H9 (cell line): Measurements from ENCODE around the gene PPP1R12A. TPM values are rescaled to one million over a fixed set of nuclear protein-coding genes. Genes with fewer than 3 reads are reported as not detected.

Experiments used
- DNase-seq: peaks from one replicate; pipeline ENCODE4 v3.0.0-alpha.2; 2017
- H2AFZ ChIP-seq: one replicate; pipeline ENCODE4 v1.6.1; 2013; ENCODE audit warnings: mild to moderate bottlenecking, low read length, control low read depth, moderate library complexity
- H2AK5ac ChIP-seq: 2 replicates; pipeline ENCODE4 v1.6.1; 2013; ENCODE audit warnings: low read length, control low read depth, mixed read lengths; ENCODE audit not compliant: insufficient read length
- H2BK120ac ChIP-seq: one replicate; pipeline ENCODE4 v1.6.1; 2013; ENCODE audit warnings: low read depth, mild to moderate bottlenecking, low read length, control low read depth, inconsistent platforms; ENCODE audit not compliant: poor library complexity, severe bottlenecking
- H2BK12ac ChIP-seq: 2 replicates; pipeline ENCODE4 v1.6.1; 2013; ENCODE audit warnings: low read length, control low read depth, mixed read lengths, low read depth; ENCODE audit not compliant: insufficient read length
- H2BK15ac ChIP-seq: 2 replicates; pipeline ENCODE4 v1.6.1; 2013; ENCODE audit warnings: low read depth, low read length, control low read depth
- H2BK20ac ChIP-seq: one replicate; pipeline ENCODE4 v1.6.1; 2013; ENCODE audit warnings: low read depth, mild to moderate bottlenecking, low read length, control low read depth, inconsistent platforms; ENCODE audit not compliant: poor library complexity, severe bottlenecking
- H2BK5ac ChIP-seq: 2 replicates; pipeline ENCODE4 v1.6.1; 2013; ENCODE audit warnings: low read length, control low read depth, mixed read lengths; ENCODE audit not compliant: insufficient read length
- H3K14ac ChIP-seq: 2 replicates; pipeline ENCODE4 v1.6.1; 2013; ENCODE audit warnings: low read length, control low read depth; ENCODE audit not compliant: insufficient read depth
- H3K18ac ChIP-seq: 2 replicates; pipeline ENCODE4 v1.6.1; 2013; ENCODE audit warnings: low read depth, mild to moderate bottlenecking, mixed read lengths, low read length, control low read depth; ENCODE audit not compliant: insufficient read length
- H3K23ac ChIP-seq: 2 replicates; pipeline ENCODE4 v1.6.1; 2013; ENCODE audit warnings: low read length, control low read depth, mixed read lengths, low read depth; ENCODE audit not compliant: insufficient read length
- H3K23me2 ChIP-seq: 2 replicates; pipeline ENCODE4 v1.6.1; 2013; ENCODE audit warnings: low read depth, mild to moderate bottlenecking, mixed read lengths, low read length, control low read depth; ENCODE audit not compliant: insufficient read length, poor library complexity, severe bottlenecking
- H3K27ac ChIP-seq: 2 replicates; pipeline ENCODE4 v1.5.1; 2013; ENCODE audit warnings: low read length, control low read depth, mixed read lengths, low read depth; ENCODE audit not compliant: insufficient read length
- H3K27me3 ChIP-seq: 2 replicates; pipeline ENCODE4 v1.6.1; 2013; ENCODE audit warnings: low read length, control low read depth, inconsistent platforms; ENCODE audit not compliant: insufficient read depth
- H3K4ac ChIP-seq: 2 replicates; pipeline ENCODE4 v1.6.1; 2013; ENCODE audit warnings: low read depth, mild to moderate bottlenecking, control low read depth, inconsistent platforms, low read length, moderate library complexity
- H3K4me1 ChIP-seq: 2 replicates; pipeline ENCODE4 v1.6.1; 2013; ENCODE audit warnings: low read length, control low read depth, inconsistent platforms; ENCODE audit not compliant: insufficient read depth
- H3K4me2 ChIP-seq: 2 replicates; pipeline ENCODE4 v1.6.1; 2013; ENCODE audit warnings: low read length, control low read depth, mixed read lengths; ENCODE audit not compliant: insufficient read length, insufficient read depth
- H3K56ac ChIP-seq: 2 replicates; pipeline ENCODE4 v1.6.1; 2013; ENCODE audit warnings: low read depth, mild to moderate bottlenecking, mixed read lengths, low read length, control low read depth; ENCODE audit not compliant: insufficient read length
- H3K79me1 ChIP-seq: 2 replicates; pipeline ENCODE4 v1.6.1; 2013; ENCODE audit warnings: low read depth, mild to moderate bottlenecking, moderate library complexity, low read length, control low read depth, inconsistent platforms; ENCODE audit not compliant: insufficient read depth, poor library complexity, severe bottlenecking
- H3K79me2 ChIP-seq: 2 replicates; pipeline ENCODE4 v1.6.1; 2013; ENCODE audit warnings: low read length, control low read depth, inconsistent platforms; ENCODE audit not compliant: insufficient read depth
- H3K9ac ChIP-seq: 2 replicates; pipeline ENCODE4 v1.6.1; 2013; ENCODE audit warnings: low read length, control low read depth, mixed read lengths; ENCODE audit not compliant: insufficient read length; ENCODE audit errors: extremely low read depth
- H3K9me3 ChIP-seq: one replicate; pipeline ENCODE4 v1.6.1; 2013; ENCODE audit warnings: low read depth, low read length, inconsistent platforms; ENCODE audit not compliant: control insufficient read depth
- H3T11ph ChIP-seq: one replicate; pipeline ENCODE4 v1.6.1; 2013; ENCODE audit warnings: mild to moderate bottlenecking, low read length, control low read depth, inconsistent platforms
- H4K20me1 ChIP-seq: one replicate; pipeline ENCODE4 v1.6.1; 2013; ENCODE audit not compliant: control insufficient read depth, insufficient read length, insufficient read depth
- H4K5ac ChIP-seq: 2 replicates; pipeline ENCODE4 v1.6.1; 2013; ENCODE audit warnings: low read depth, mild to moderate bottlenecking, mixed read lengths, low read length, control low read depth; ENCODE audit not compliant: insufficient read length
- H4K8ac ChIP-seq: replicated peaks from 2 replicates; pipeline ENCODE4 v1.6.1; 2013; ENCODE audit warnings: low read length, control low read depth, mixed read lengths, low read depth; ENCODE audit not compliant: insufficient read length
- H4K91ac ChIP-seq: 2 replicates; pipeline ENCODE4 v1.6.1; 2013; ENCODE audit warnings: low read depth, mild to moderate bottlenecking, moderate library complexity, mixed read lengths, low read length, control low read depth; ENCODE audit not compliant: insufficient read length
- H3K27ac Mint-ChIP-seq, 3 experiments: 2 replicates in 2 of 3; 3 replicates in 1 of 3; pipeline ENCODE4 v1.8.0; 2020 to 2021; ENCODE audit warnings: mixed read lengths in 3 of 3, mild to moderate bottlenecking in 1 of 3, moderate library complexity in 1 of 3
- H3K27me3 Mint-ChIP-seq: 2 replicates; pipeline ENCODE4 v1.8.0; 2021; ENCODE audit warnings: low read depth, mild to moderate bottlenecking, moderate library complexity, mixed read lengths
- H3K36me3 Mint-ChIP-seq, 3 experiments: 2 replicates in 2 of 3; 3 replicates in 1 of 3; pipeline ENCODE4 v1.8.0; 2020 to 2021; ENCODE audit warnings: low read depth in 3 of 3, mixed read lengths in 3 of 3; ENCODE audit not compliant: insufficient read depth in 1 of 3
- H3K4me1 Mint-ChIP-seq, 2 experiments: 2 replicates each; pipeline ENCODE4 v1.8.0; 2020; ENCODE audit warnings: mixed read lengths in 2 of 2
- H3K4me3 Mint-ChIP-seq, 2 experiments: 2 replicates in 1 of 2; 3 replicates in 1 of 2; pipeline ENCODE4 v1.8.0; 2020 to 2021; ENCODE audit warnings: mild to moderate bottlenecking in 2 of 2, mixed read lengths in 2 of 2, moderate library complexity in 1 of 2
- H3K9me3 Mint-ChIP-seq, 2 experiments: 2 replicates in 1 of 2; 3 replicates in 1 of 2; pipeline ENCODE4 v1.8.0; 2020; ENCODE audit warnings: mild to moderate bottlenecking in 2 of 2, mixed read lengths in 2 of 2, moderate library complexity in 1 of 2
- CTCF ChIP-seq: fragments of 200-600 bp; sonication (generic); conservative IDR thresholded peaks from 3 replicates; pipeline ENCODE4 v1.8.0; 2021; ENCODE audit warnings: antibody characterized with exemption, mild to moderate bottlenecking
- WGBS: extraction: QIAGEN DNeasy Blood & Tissue Kit; methylation state at CpG from one replicate; pipeline ENCODE4 v1.1.7; 2013; ENCODE audit warnings: missing lambda C conversion rate, low lambda C conversion rate, mixed read lengths; ENCODE audit not compliant: insufficient read length; ENCODE audit errors: extremely low coverage; 5-methylcytosine and 5-hydroxymethylcytosine counted together
- total RNA-seq: library from RNA; stranded (reverse); gene quantifications from 2 replicates; pipeline ENCODE4 v1.2.1, GENCODE V29; 2021

Gene PPP1R12A
- total RNA-seq, 1 experiment from 2014 or later: 93.5 TPM

GRCh38 chr12:79983492-79983891, 48.6 kb upstream of the PPP1R12A start:
- Histone ChIP-seq H2BK15ac (no peak overlapping the region), H4K5ac (no peak overlapping the region), H3K56ac (no peak overlapping the region), H2BK120ac (no peak overlapping the region), H2BK5ac (no peak overlapping the region), H2AK5ac (no peak overlapping the region), H3K4me1 (no peaks in the 10 kb centered on the region; the same call in 1 of the 2 replicates), H4K91ac (no peak overlapping the region), H3K9me3 (no peaks in the 10 kb centered on the region), H4K20me1 (no peaks in the 10 kb centered on the region), H3K27ac (no peak overlapping the region), H3K23me2 (no peaks in the 10 kb centered on the region), H3K4me2 (no peak overlapping the region), H2AFZ (no peak overlapping the region), H3K9ac (no peak overlapping the region), H3K18ac (no peak overlapping the region), H3K4ac (no peak overlapping the region), H4K8ac (no peak overlapping the region), H2BK12ac (no peak overlapping the region), H3K23ac (no peak overlapping the region), H3K79me1 (no peaks in the 10 kb centered on the region), H3K14ac (no peak overlapping the region), H2BK20ac (no peak overlapping the region), H3K79me2 (no peaks in the 10 kb centered on the region), H3T11ph (no peak overlapping the region), H3K27me3 (no peaks in the 10 kb centered on the region)
- no peak for DNase-seq
- no peak overlapping the region for H3K27ac Mint-ChIP-seq
- TF ChIP-seq CTCF: no peak
- WGBS: no CpG with 5 or more reads among the region's 2 CpGs
- no peaks in the 10 kb centered on the region for H3K36me3 Mint-ChIP-seq
- H3K4me1 Mint-ChIP-seq: no peaks in the 10 kb centered on the region
- no peaks in the 10 kb centered on the region for H3K9me3 Mint-ChIP-seq
- peaks cover 4% of the 10 kb centered on the region for H3K27me3 Mint-ChIP-seq
- no peak overlapping the region for H3K4me3 Mint-ChIP-seq
